GM12878 (cell line): ENCODE results near the gene PLEKHN1. TPM values are rescaled to one million over a fixed set of nuclear protein-coding genes. Genes with fewer than 3 reads are reported as not detected.

Experiments used
- ATAC-seq: fragments of 200-7000 bp; cut with Tn5 transposase; 3 replicates; pipeline ENCODE4 v1.9.1; 2020; ENCODE audit warnings: mild to moderate bottlenecking, moderate library complexity
- BruUV-seq: library from RNA; stranded (reverse); fragments of 400-500 nt; replicated peaks from 2 replicates; lab custom pipeline; 2021; lab: Mats Ljungman, UMichigan
- CTCF ChIA-PET: fragments of 300-600 bp; sonication (Branson Sonifier 250); formaldehyde crosslinking; extraction: SDS; loops from one replicate; lab custom pipeline; 2021; ENCODE audit warnings: inconsistent platforms; lab: Yijun Ruan, JAX
- POLR2A ChIA-PET: fragments of 350-600 bp; formaldehyde crosslinking; extraction: SDS; loops from one replicate; lab custom pipeline; 2021; ENCODE audit warnings: inconsistent platforms; lab: Charles Lee
- RAD21 ChIA-PET: fragments of 300-600 bp; sonication (Branson Sonifier 250); formaldehyde crosslinking; loops from one replicate; lab custom pipeline; 2023; ENCODE audit warnings: antibody characterized with exemption; ENCODE audit not compliant: unreplicated experiment; lab: Charles Lee
- SMC1A ChIA-PET: fragments of 300-600 bp; sonication (Branson Sonifier 250); formaldehyde crosslinking; loops from one replicate; lab custom pipeline; 2023; ENCODE audit not compliant: unreplicated experiment, uncharacterized antibody; lab: Charles Lee
- DNase-seq: peaks from one replicate; pipeline ENCODE4 v3.0.0-alpha.2; 2011; ENCODE audit warnings: low read depth, low spot score
- FAIRE-seq: peaks from 3 replicates; lab custom pipeline; 2011; peaks lifted over from hg19 to GRCh38; lab: Jason Lieb, UNC
- H2AFZ ChIP-seq: 2 replicates; pipeline ENCODE4 v1.6.0; 2011; ENCODE audit warnings: low read depth, low read length, control low read depth; ENCODE audit not compliant: control insufficient read depth
- H3K27ac ChIP-seq: 2 replicates; pipeline ENCODE4 v1.5.1; 2011; ENCODE audit warnings: control low read depth; ENCODE audit not compliant: control insufficient read depth, insufficient read depth
- H3K27me3 ChIP-seq, 2 experiments: replicated peaks in 1 of 2; 2 replicates each; pipeline versions ENCODE4 v1.6.0 to v1.6.1; 2011; ENCODE audit warnings: low read length in 1 of 2; ENCODE audit not compliant: control insufficient read depth in 2 of 2, insufficient read depth in 2 of 2
- H3K36me3 ChIP-seq, 2 experiments: 2 replicates each; pipeline ENCODE4 v1.5.1; 2011; ENCODE audit warnings: low read length in 1 of 2; ENCODE audit not compliant: control insufficient read depth in 2 of 2, insufficient read depth in 2 of 2
- H3K4me1 ChIP-seq: 2 replicates; pipeline ENCODE4 v1.6.1; 2011; ENCODE audit warnings: mild to moderate bottlenecking, low read length, moderate library complexity, mixed read lengths; ENCODE audit not compliant: control insufficient read depth, insufficient read depth
- H3K4me2 ChIP-seq: 2 replicates; pipeline ENCODE4 v1.6.0; 2011; ENCODE audit warnings: control low read depth; ENCODE audit not compliant: control insufficient read depth, insufficient read depth
- H3K4me3 ChIP-seq: fragments of 200-600 bp; sonication (generic); 2 replicates; pipeline ENCODE4 v1.5.1; 2016
- H3K79me2 ChIP-seq: 2 replicates; pipeline ENCODE4 v1.6.0; 2011; ENCODE audit warnings: low read length; ENCODE audit not compliant: control insufficient read depth, insufficient read depth
- H3K9ac ChIP-seq: 2 replicates; pipeline ENCODE4 v1.8.0; 2011; ENCODE audit warnings: low read length, control low read depth, mixed read lengths; ENCODE audit not compliant: control insufficient read depth, insufficient read depth
- H3K9me3 ChIP-seq: replicated peaks from 3 replicates; pipeline ENCODE4 v1.5.1; 2011; ENCODE audit warnings: mild to moderate bottlenecking, low read length; ENCODE audit not compliant: control insufficient read depth, insufficient read depth
- H4K20me1 ChIP-seq: 2 replicates; pipeline ENCODE4 v1.6.0; 2011; ENCODE audit not compliant: control insufficient read depth, insufficient read depth
- CHD1 ChIP-seq: IDR thresholded peaks from 2 replicates; pipeline ENCODE4 v1.6.1; 2012; ENCODE audit warnings: low read depth, low read length, improper control_type of control experiment
- FOXM1 ChIP-seq: IDR thresholded peaks from 2 replicates; pipeline ENCODE4 v1.6.1; 2012; ENCODE audit warnings: low read depth, mild to moderate bottlenecking, inconsistent platforms, low read length, moderate library complexity
- MYC ChIP-seq: IDR thresholded peaks from 2 replicates; pipeline ENCODE4 v1.6.1; 2011; ENCODE audit warnings: mild to moderate bottlenecking, low read length, moderate library complexity, inconsistent platforms; ENCODE audit not compliant: insufficient read depth, insufficient replicate concordance, insufficient read length, severe bottlenecking
- SRF ChIP-seq, 2 experiments: IDR thresholded peaks; 2 replicates each; pipeline ENCODE4 v1.6.1; 2011; ENCODE audit warnings: low read depth in 2 of 2, low read length in 2 of 2, mild to moderate bottlenecking in 1 of 2, moderate library complexity in 1 of 2
- TCF3 ChIP-seq: IDR thresholded peaks from 2 replicates; pipeline ENCODE4 v1.6.1; 2012; ENCODE audit warnings: low read depth, mild to moderate bottlenecking, low read length, borderline replicate concordance; ENCODE audit not compliant: insufficient read depth
- TCF7 ChIP-seq: IDR thresholded peaks from 2 replicates; pipeline ENCODE4 v1.6.1; 2014; ENCODE audit warnings: antibody characterized with exemption, borderline replicate concordance
- WGBS: methylation state at CpG from one replicate; pipeline ENCODE4 v1.1.6; 2016; ENCODE audit warnings: low lambda C conversion rate; ENCODE audit not compliant: insufficient replicate concordance, insufficient coverage; ENCODE audit errors: missing lambda C conversion rate; 5-methylcytosine and 5-hydroxymethylcytosine counted together
- in situ Hi-C: fragments of 300-500 bp; cut with MboI; formaldehyde crosslinking; loops from 9 replicates; pipeline ENCODE4 v1.14.3; 2018; ENCODE audit warnings: mixed read lengths
- intact Hi-C: fragments of 100-400 bp; cut with micrococcal nuclease; formaldehyde crosslinking; loops from one replicate; pipeline ENCODE4 v1.14.2; 2022; ENCODE audit not compliant: unreplicated experiment
- polyA plus RNA-seq, 11 experiments: library from polyadenylated mRNA; depleted of rRNA in 4 of 11; unstranded in 6 of 11; stranded (reverse) in 5 of 11; fragments of >200 nt; fragmentation: Nextera tagmentation in 4 of 11; fragmentation: Illumina TruSeq in 1 of 11; extraction: Ambion mirVana in 4 of 11; extraction: Trizol in 1 of 11; gene quantifications; 1 replicate in 1 of 11; 2 replicates in 10 of 11; pipeline versions ENCODE4 v1.2.1 to v1.2.3, GENCODE V29; 2011 to 2016; ENCODE audit warnings: inconsistent platforms in 2 of 11, missing spikeins in 2 of 11, low read depth in 1 of 11
- total RNA-seq, 4 experiments: library from RNA; depleted of rRNA in 3 of 4; stranded (reverse); fragments of >200 nt in 3 of 4; fragmentation: Illumina TruSeq in 1 of 4; extraction: Trizol in 1 of 4; gene quantifications; 2 replicates each; pipeline versions ENCODE4 v1.2.1 to v1.2.3, GENCODE V29; 2013 to 2021

PLEKHN1 gene
- total and polyA plus RNA-seq, 10 of the 15 experiments (the other 5 are each of a cell fraction or from before 2014, with no cell fraction given): 0.04 to 0.26 (median 0.18) TPM; not detected in 6

DNA sequence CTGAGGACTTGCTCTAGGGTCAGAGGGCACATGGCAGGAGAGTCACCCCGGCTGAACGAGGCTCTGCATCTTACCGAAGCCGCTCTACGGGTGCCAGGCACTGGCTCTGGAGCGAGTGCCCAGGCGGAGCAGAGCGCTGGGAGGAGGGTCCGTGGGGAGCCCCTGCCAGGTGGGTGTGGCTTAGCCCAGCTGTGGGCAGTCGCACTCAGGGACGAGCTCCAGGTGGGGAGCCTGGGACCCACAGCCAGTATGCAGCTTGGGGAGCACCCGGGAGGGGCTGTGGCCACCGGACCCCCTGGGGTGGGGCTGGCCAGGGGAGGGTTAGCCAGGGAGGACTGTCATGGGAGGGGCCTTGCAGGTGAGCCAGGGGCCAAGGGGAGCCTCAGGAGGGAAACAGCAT, 57.4 kb downstream of the PLEKHN1 start:
- Histone ChIP-seq H3K27me3 (no peaks in the 10 kb centered on the region), H3K9me3 (no peaks in the 10 kb centered on the region), H3K4me3 (no peak overlapping the region), H3K9ac (no peak overlapping the region), H3K4me1 (peaks cover 7% of the 10 kb centered on the region), H3K27ac (no peak overlapping the region), H4K20me1 (no peaks in the 10 kb centered on the region), H3K79me2 (peaks cover 2% of the 10 kb centered on the region; the same call in 1 of the 2 replicates), H2AFZ (no peak overlapping the region), H3K36me3 (no peaks in the 10 kb centered on the region; a peak in 1 of 4 replicates), H3K4me2 (no peak overlapping the region)
- 84% methylated on average over 11 of the region's 13 CpGs for WGBS
- FAIRE-seq (no peak), DNase-seq (no peak), ATAC-seq (no peak)
- TF ChIP-seq CHD1 (no peak), SRF (IDR thresholded peaks at IDR 0.05; ENCODE audit: low read depth in 2 of 2, low read length in 2 of 2) (no peak)
- intact Hi-C loops: no loop called here
- ChIA-PET SMC1A (interaction anchor here (1.4 kb wide), 1 partner anchor 9 kb away, joined by 3 read pairs; no protein-coding TSS in a partner anchor), RAD21 (interaction anchor here (1.0 kb wide), 1 partner anchor 41 kb away, joined by 4 read pairs; no protein-coding TSS in a partner anchor), CTCF (interaction anchor here (1.1 to 2.5 kb wide), 3 partner anchors 9 to 39 kb away, joined by 3 to 10 read pairs (median 5); no protein-coding TSS in a partner anchor), POLR2A (interaction anchor here (1.0 kb wide), 1 partner anchor 32 kb away, joined by 3 read pairs; no protein-coding TSS in a partner anchor)
- BruUV-seq: no TSS peak
- in situ Hi-C loops: loop anchor here (5.0 kb wide), 1 partner anchor 39 kb away; no protein-coding TSS in a partner anchor

DNA sequence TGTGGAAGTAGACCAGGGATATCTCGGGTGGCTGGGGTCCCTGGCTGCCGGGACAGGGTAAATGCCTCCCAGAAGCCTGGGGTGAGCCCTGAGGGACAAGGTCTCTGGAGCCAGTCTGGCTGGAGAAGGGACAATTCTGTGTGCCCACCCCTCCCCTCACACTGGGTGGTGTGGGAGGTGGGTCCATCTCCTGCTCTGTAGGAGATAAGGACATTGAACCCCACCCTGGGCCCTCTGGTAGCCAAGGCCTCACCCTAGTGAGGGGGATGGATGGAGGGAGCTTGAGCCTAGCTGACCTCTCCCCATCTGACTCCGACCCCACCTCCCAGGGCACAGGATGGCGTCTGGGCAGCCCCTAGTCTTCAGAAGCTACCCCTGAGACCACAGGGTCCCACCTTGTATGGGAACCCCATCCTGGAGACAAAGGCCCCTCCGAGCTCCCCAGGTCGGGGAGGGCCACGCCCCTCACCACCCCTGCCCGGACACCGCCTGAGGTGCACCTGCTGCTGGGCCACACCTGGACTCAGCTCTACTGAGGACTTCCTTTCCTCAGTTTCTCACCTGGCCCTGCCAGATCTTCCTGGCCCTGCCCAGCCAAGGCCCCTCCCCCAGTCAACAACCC, 58.0 kb downstream of the PLEKHN1 start:
- TF ChIP-seq FOXM1 (no peak), TCF3 (no peak), TCF7 (no peak), MYC (no peak)
- ChIA-PET RAD21 (interaction anchor here (1.0 kb wide), 1 partner anchor 40 kb away, joined by 4 read pairs; no protein-coding TSS in a partner anchor), POLR2A (interaction anchor here (1.0 kb wide), 1 partner anchor 32 kb away, joined by 3 read pairs; no protein-coding TSS in a partner anchor), SMC1A (interaction anchor here (1.4 kb wide), 1 partner anchor 8 kb away, joined by 3 read pairs; no protein-coding TSS in a partner anchor), CTCF (interaction anchor here (1.1 to 2.5 kb wide), 3 partner anchors 9 to 40 kb away, joined by 3 to 10 read pairs (median 5); no protein-coding TSS in a partner anchor)
- no TSS peak for BruUV-seq
- Histone ChIP-seq H2AFZ (no peak overlapping the region), H3K9me3 (no peaks in the 10 kb centered on the region), H3K79me2 (peaks cover 2% of the 10 kb centered on the region; the same call in 1 of the 2 replicates), H3K9ac (no peak overlapping the region), H3K27ac (no peak overlapping the region), H3K27me3 (no peaks in the 10 kb centered on the region), H3K4me2 (no peak overlapping the region), H3K36me3 (no peaks in the 10 kb centered on the region; a peak in 1 of 4 replicates), H3K4me1 (peaks cover 7% of the 10 kb centered on the region), H3K4me3 (no peak overlapping the region), H4K20me1 (no peaks in the 10 kb centered on the region)
- no peak for DNase-seq
- in situ Hi-C loops (loop anchor here (5.0 kb wide), 1 partner anchor 38 kb away; no protein-coding TSS in a partner anchor), intact Hi-C loops (no loop called here)
- no peak for ATAC-seq
- FAIRE-seq: no peak
- WGBS: 73% methylated on average over 9 of the region's 9 CpGs
